GM19397 (cell line): Measurements from ENCODE around the gene ANKRD44.
A peak's percentile ranks its signal among the peaks of the same experiment; 100 is the strongest.

ENCODE experiments used
- ATAC-seq: cut with Tn5 transposase; IDR thresholded peaks from one replicate; pipeline ENCODE4 v1.9.1; 2021; ENCODE audit warnings: mild to moderate bottlenecking, moderate library complexity; ENCODE audit not compliant: unreplicated experiment

ANKRD44 gene

GRCh38 chr2:197265036-197265435, 45.5 kb downstream of the ANKRD44 start:
- no peak for ATAC-seq

- no peak for ATAC-seq
Observed at GRCh38 chr2:197264332-197264731, 46.2 kb downstream of the ANKRD44 start.

GRCh38 chr2:197263077-197263476, 47.5 kb downstream of the ANKRD44 start:
- ATAC-seq, result no peak

GRCh38 chr2:197261808-197262226, 48.8 kb downstream of the ANKRD44 start:
- peak; percentile 65 for ATAC-seq

- ATAC-seq, result no peak
Observed at GRCh38 chr2:197259470-197259999, 51.0 kb downstream of the ANKRD44 start.

GRCh38 chr2:197258580-197258979, 52.0 kb downstream of the ANKRD44 start:
- ATAC-seq, result no peak

- no peak for ATAC-seq
Observed at GRCh38 chr2:197256547-197257170, 53.9 kb downstream of the ANKRD44 start.

- no peak for ATAC-seq
Observed at GRCh38 chr2:197256021-197256420, 54.6 kb downstream of the ANKRD44 start.

- peak; percentile 95 for ATAC-seq
Observed at GRCh38 chr2:197255543-197255942, 55.0 kb downstream of the ANKRD44 start.

- peak; percentile 38 for ATAC-seq
Observed at GRCh38 chr2:197254776-197255530, 55.6 kb downstream of the ANKRD44 start.

GRCh38 chr2:197251576-197251975, 59.0 kb downstream of the ANKRD44 start:
- ATAC-seq, result no peak

GRCh38 chr2:197251163-197251562, 59.4 kb downstream of the ANKRD44 start:
- ATAC-seq, result no peak

GRCh38 chr2:197250084-197250397, 60.5 kb downstream of the ANKRD44 start:
- no peak for ATAC-seq

GRCh38 chr2:197249381-197250083, 61.0 kb downstream of the ANKRD44 start:
- no peak for ATAC-seq

- no peak for ATAC-seq
Observed at GRCh38 chr2:197248623-197249022, 62.0 kb downstream of the ANKRD44 start.

GRCh38 chr2:197248001-197248401, 62.6 kb downstream of the ANKRD44 start:
- no peak for ATAC-seq

GRCh38 chr2:197247083-197247482, 63.5 kb downstream of the ANKRD44 start:
- no peak for ATAC-seq

GRCh38 chr2:197245829-197246804, 64.5 kb downstream of the ANKRD44 start:
- no peak for ATAC-seq

GRCh38 chr2:197244349-197244748, 66.2 kb downstream of the ANKRD44 start:
- no peak for ATAC-seq

- ATAC-seq, result no peak
Observed at GRCh38 chr2:197242719-197243118, 67.9 kb downstream of the ANKRD44 start.

- no peak for ATAC-seq
Observed at GRCh38 chr2:197241596-197241995, 69.0 kb downstream of the ANKRD44 start.
